ENCODE measurements around the gene RALGAPA2.

RALGAPA2 gene

GRCh38 chr20:20720158-20720557 lies 7.7 kb upstream of the RALGAPA2 start:
- no peak for DNase-seq

GRCh38 chr20:20719411-20719810 lies 7.0 kb upstream of the RALGAPA2 start:
- no peak for DNase-seq

- no peak for DNase-seq
These were observed 861 bp upstream of the RALGAPA2 start for GRCh38 chr20:20713244-20713765.

GRCh38 chr20:20712004-20712473 lies 405 bp downstream of the RALGAPA2 start:
- peak; percentile 25 for DNase-seq

GRCh38 chr20:20711413-20711812 lies 1.0 kb downstream of the RALGAPA2 start:
- no peak for DNase-seq

- no peak for DNase-seq
These were observed 1.8 kb downstream of the RALGAPA2 start for GRCh38 chr20:20710443-20711315.

- DNase-seq: no peak
These were observed 2.6 kb downstream of the RALGAPA2 start for GRCh38 chr20:20709887-20710286.

GRCh38 chr20:20706285-20706684 lies 6.2 kb downstream of the RALGAPA2 start:
- DNase-seq: no peak

- DNase-seq: no peak
These were observed 9.9 kb downstream of the RALGAPA2 start for GRCh38 chr20:20702330-20703245.

- DNase-seq: no peak
These were observed 12.5 kb downstream of the RALGAPA2 start for GRCh38 chr20:20699917-20700316.

GRCh38 chr20:20699144-20699543 lies 13.3 kb downstream of the RALGAPA2 start:
- DNase-seq: no peak

GRCh38 chr20:20697325-20697845 lies 15.1 kb downstream of the RALGAPA2 start:
- no peak for DNase-seq

GRCh38 chr20:20695250-20695816 lies 17.1 kb downstream of the RALGAPA2 start:
- DNase-seq: no peak

- no peak for DNase-seq
These were observed 17.9 kb downstream of the RALGAPA2 start for GRCh38 chr20:20694591-20694990.

- no peak for DNase-seq
These were observed 19.9 kb downstream of the RALGAPA2 start for GRCh38 chr20:20692587-20692986.

GRCh38 chr20:20691477-20692235 lies 20.8 kb downstream of the RALGAPA2 start:
- no peak for DNase-seq

GRCh38 chr20:20690676-20691476 lies 21.6 kb downstream of the RALGAPA2 start:
- DNase-seq: no peak

- no peak for DNase-seq
These were observed 25.1 kb downstream of the RALGAPA2 start for GRCh38 chr20:20687319-20687718.

- DNase-seq: no peak
These were observed 26.8 kb downstream of the RALGAPA2 start for GRCh38 chr20:20685635-20686034.

- DNase-seq: no peak
These were observed 28.7 kb downstream of the RALGAPA2 start for GRCh38 chr20:20683481-20684321.
